22Rv1 (cell line): ENCODE data around the gene PIP4K2C.
"Not testable (repeated sequence)": the region's sequence is repeated elsewhere in the genome, so short reads cannot be mapped to it uniquely, and the experiment has no call there.

Experiments used
- ZFX ChIP-seq: fragments of 450-650 bp; IDR thresholded peaks from 2 replicates; pipeline ENCODE4 v1.6.1; 2017; ENCODE audit warnings: antibody characterized with exemption, borderline replicate concordance
- TF ChIP-seq, protein P1 (sequence below): fragments of 450-650 bp; IDR thresholded peaks from 2 replicates; pipeline ENCODE4 v1.5.1; 2017; ENCODE audit warnings: mild to moderate bottlenecking

DNA sequence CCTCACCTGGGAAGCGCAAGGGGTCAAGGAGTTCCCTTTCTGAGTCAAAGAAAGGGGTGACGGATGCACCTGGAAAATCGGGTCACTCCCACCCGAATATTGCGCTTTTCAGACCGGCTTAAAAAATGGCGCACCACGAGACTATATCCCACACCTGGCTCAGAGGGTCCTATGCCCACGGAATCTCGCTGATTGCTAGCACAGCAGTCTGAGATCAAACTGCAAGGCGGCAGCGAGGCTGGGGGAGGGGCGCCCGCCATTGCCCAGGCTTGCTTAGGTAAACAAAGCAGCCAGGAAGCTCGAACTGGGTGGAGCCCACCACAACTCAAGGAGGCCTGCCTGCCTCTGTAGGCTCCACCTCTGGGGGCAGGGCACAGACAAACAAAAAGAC lies 55.7 kb downstream of the PIP4K2C start:
- TF ChIP-seq, protein P1, sequence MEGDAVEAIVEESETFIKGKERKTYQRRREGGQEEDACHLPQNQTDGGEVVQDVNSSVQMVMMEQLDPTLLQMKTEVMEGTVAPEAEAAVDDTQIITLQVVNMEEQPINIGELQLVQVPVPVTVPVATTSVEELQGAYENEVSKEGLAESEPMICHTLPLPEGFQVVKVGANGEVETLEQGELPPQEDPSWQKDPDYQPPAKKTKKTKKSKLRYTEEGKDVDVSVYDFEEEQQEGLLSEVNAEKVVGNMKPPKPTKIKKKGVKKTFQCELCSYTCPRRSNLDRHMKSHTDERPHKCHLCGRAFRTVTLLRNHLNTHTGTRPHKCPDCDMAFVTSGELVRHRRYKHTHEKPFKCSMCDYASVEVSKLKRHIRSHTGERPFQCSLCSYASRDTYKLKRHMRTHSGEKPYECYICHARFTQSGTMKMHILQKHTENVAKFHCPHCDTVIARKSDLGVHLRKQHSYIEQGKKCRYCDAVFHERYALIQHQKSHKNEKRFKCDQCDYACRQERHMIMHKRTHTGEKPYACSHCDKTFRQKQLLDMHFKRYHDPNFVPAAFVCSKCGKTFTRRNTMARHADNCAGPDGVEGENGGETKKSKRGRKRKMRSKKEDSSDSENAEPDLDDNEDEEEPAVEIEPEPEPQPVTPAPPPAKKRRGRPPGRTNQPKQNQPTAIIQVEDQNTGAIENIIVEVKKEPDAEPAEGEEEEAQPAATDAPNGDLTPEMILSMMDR, result not testable (repeated sequence)
- TF ChIP-seq ZFX, result not testable (repeated sequence)
